Lower lobe of right lung (tissue), 2 donors: ENCODE results near the gene GLCCI1. TPM values are rescaled to one million over a fixed set of nuclear protein-coding genes. Genes with fewer than 3 reads are reported as not detected.
"Not testable (repeated sequence)": the region's sequence is repeated elsewhere in the genome, so short reads cannot be mapped to it uniquely, and the experiment has no call there.

Experiments used
- ATAC-seq, 2 donors: fragments of 200-7000 bp; cut with Tn5 transposase; one replicate each; pipeline ENCODE4 v1.9.1; 2020 to 2022; ENCODE audit warnings: mild to moderate bottlenecking in 2 of 2, moderate library complexity in 2 of 2
- DNase-seq: peaks from one replicate; pipeline ENCODE4 v3.0.0-alpha.2; 2020
- H3K27ac ChIP-seq: fragments of 200-600 bp; one replicate; pipeline ENCODE4 v1.8.0; 2022
- H3K27me3 ChIP-seq: fragments of 200-600 bp; one replicate; pipeline ENCODE4 v1.8.0; 2022; ENCODE audit warnings: low read depth
- H3K36me3 ChIP-seq: fragments of 200-600 bp; one replicate; pipeline ENCODE4 v1.8.0; 2022; ENCODE audit warnings: mild to moderate bottlenecking
- H3K4me1 ChIP-seq: fragments of 200-600 bp; one replicate; pipeline ENCODE4 v1.8.0; 2022
- H3K4me3 ChIP-seq: fragments of 200-600 bp; one replicate; pipeline ENCODE4 v1.8.0; 2022; ENCODE audit warnings: mild to moderate bottlenecking
- H3K9me3 ChIP-seq: fragments of 200-600 bp; one replicate; pipeline ENCODE4 v1.8.0; 2022
- intact Hi-C: fragments of 100-400 bp; cut with DNase I; formaldehyde crosslinking; loops from one replicate; pipeline ENCODE4 v1.11.0; 2022
- total RNA-seq: library from RNA; stranded (reverse); fragmentation: NEBNext Ultra II Directional; extraction: Animal tissue kit (Norgen Biotek cat#: 25700); gene quantifications from one replicate; pipeline ENCODE4 v1.2.1, GENCODE V29; 2021
- TF ChIP-seq, protein P1 (sequence below): fragments of 200-600 bp; IDR thresholded peaks from one replicate; pipeline ENCODE4 v1.8.0; 2022; ENCODE audit warnings: antibody characterized with exemption, mild to moderate bottlenecking
- donor health status: DM: no; HTN: yes; CAD: no; lungs with severe emphysema.

Gene GLCCI1
- total RNA-seq, 1 donor from 2014 or later = 63.9 TPM

DNA sequence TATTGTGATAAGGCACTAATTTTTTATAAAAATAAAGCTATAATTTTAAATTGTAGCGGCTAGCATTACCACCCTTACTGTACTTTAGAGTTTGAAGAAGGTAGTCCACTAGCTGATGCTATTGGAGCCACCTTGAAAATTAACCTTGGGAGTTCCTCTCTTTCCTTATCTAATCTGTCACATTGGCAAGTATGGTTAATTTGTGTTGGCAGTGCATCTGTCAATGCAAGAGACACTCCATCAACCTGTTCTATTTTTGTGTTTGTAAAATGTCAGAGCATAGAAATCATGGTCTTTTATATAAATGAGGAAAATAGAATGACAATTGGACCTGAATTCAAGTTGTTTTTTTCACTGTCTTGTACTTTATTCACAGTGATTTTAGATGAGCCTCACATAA, 20.5 kb downstream of the GLCCI1 start:
- Histone ChIP-seq H3K4me1 (peaks cover 8% of the 10 kb centered on the region), H3K27me3 (no peaks in the 10 kb centered on the region), H3K4me3 (no peak overlapping the region), H3K9me3 (peaks cover 16% of the 10 kb centered on the region), H3K27ac (no peak overlapping the region), H3K36me3 (no peaks in the 10 kb centered on the region)
- ATAC-seq (no peak), DNase-seq (no peak)
- intact Hi-C loops = no loop called here
- TF ChIP-seq, protein P1, sequence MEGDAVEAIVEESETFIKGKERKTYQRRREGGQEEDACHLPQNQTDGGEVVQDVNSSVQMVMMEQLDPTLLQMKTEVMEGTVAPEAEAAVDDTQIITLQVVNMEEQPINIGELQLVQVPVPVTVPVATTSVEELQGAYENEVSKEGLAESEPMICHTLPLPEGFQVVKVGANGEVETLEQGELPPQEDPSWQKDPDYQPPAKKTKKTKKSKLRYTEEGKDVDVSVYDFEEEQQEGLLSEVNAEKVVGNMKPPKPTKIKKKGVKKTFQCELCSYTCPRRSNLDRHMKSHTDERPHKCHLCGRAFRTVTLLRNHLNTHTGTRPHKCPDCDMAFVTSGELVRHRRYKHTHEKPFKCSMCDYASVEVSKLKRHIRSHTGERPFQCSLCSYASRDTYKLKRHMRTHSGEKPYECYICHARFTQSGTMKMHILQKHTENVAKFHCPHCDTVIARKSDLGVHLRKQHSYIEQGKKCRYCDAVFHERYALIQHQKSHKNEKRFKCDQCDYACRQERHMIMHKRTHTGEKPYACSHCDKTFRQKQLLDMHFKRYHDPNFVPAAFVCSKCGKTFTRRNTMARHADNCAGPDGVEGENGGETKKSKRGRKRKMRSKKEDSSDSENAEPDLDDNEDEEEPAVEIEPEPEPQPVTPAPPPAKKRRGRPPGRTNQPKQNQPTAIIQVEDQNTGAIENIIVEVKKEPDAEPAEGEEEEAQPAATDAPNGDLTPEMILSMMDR = no peak

DNA sequence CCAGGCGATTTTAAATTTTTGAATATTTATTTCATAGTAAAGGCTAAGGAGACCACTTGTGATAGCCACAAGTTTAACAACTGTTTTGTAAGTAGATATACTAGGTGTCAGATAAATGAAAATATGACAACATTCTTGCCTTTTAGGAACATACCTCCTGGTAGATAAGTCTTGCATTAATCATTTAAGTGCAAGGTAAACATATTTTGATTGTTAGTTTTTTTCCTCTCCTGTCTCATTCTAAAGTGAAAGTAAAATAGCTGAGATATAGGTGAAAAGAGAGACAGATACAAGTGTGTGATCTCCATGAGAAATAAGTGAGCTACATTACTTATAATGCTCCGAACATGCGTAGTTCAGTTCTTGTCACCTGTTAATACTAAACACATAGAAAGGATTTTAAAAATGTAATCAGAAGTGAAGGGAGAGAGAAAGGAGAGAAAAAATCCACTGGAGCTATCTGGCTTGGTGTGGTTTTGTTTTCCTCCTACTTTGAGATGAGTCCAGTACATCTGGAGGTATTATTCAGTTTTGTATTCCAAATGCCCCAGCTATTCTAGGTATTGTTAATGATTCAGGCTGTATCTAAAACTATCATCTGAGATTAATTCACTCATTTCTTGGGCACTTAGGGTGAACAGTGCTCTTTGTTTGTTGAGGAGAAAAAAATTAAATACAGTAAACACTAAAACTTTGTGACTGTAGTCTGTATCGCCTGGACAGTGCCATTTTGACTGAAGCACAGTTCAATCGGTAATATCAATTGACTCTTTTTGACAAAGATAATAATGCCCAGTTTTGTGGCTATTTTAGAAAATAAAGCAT, 21.2 kb downstream of the GLCCI1 start:
- Histone ChIP-seq H3K27ac (no peak overlapping the region), H3K9me3 (peaks cover 16% of the 10 kb centered on the region), H3K4me1 (peaks cover 8% of the 10 kb centered on the region), H3K4me3 (peak overlapping the region; percentile 1), H3K27me3 (no peaks in the 10 kb centered on the region), H3K36me3 (no peaks in the 10 kb centered on the region)
- ATAC-seq (peak in 1 of 2 donors; percentile 50), DNase-seq (no peak)
- intact Hi-C loops = no loop called here
- TF ChIP-seq, protein P1 = no peak

DNA sequence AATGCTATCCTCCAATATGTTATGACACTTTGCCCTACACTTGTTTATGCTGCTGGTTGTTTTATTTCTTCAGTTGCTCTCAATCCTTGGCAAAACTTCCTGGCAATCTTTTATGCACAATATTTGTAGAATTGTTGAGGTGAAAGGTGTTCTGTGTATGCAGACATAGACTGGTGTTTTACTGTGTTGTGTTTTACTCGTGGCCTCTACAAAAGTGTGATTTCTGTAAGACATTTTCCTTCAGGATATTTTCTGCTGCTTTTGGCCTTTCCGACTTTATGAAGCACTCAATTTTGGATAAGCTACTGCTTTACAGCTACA, 21.8 kb downstream of the GLCCI1 start:
- H3K27ac ChIP-seq = no peak overlapping the region
- intact Hi-C loops = no loop called here
- no peak for DNase-seq
- H3K27me3 ChIP-seq = no peaks in the 10 kb centered on the region
- peaks cover 8% of the 10 kb centered on the region for H3K4me1 ChIP-seq
- TF ChIP-seq, protein P1 = no peak
- no peak overlapping the region for H3K4me3 ChIP-seq
- no peaks in the 10 kb centered on the region for H3K36me3 ChIP-seq
- H3K9me3 ChIP-seq = peaks cover 16% of the 10 kb centered on the region
- ATAC-seq = no peak

DNA sequence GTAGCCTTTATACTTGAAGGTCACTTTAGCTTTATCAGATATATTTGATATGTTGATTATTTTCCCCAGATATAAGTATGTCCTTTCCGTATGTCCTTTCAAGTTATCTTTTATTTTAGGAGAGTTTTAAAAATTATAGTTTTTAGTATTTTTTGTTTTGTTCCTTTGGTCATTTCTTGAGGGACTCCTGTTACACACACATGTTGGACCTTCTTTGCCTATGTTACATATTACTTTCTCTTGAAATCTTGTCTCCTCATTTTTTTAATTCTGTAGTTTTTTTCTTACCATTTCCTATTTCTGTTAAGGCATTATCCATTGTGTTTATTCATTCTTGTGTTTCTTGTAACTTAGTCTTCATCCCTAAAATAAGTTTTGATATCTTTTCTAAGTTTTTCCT, 23.9 kb downstream of the GLCCI1 start:
- TF ChIP-seq, protein P1 = no peak
- Histone ChIP-seq H3K4me1 (peaks cover 8% of the 10 kb centered on the region), H3K4me3 (no peak overlapping the region), H3K36me3 (no peaks in the 10 kb centered on the region), H3K27me3 (no peaks in the 10 kb centered on the region), H3K27ac (no peak overlapping the region), H3K9me3 (peaks cover 16% of the 10 kb centered on the region)
- no peak for DNase-seq
- no peak for ATAC-seq
- intact Hi-C loops = no loop called here

DNA sequence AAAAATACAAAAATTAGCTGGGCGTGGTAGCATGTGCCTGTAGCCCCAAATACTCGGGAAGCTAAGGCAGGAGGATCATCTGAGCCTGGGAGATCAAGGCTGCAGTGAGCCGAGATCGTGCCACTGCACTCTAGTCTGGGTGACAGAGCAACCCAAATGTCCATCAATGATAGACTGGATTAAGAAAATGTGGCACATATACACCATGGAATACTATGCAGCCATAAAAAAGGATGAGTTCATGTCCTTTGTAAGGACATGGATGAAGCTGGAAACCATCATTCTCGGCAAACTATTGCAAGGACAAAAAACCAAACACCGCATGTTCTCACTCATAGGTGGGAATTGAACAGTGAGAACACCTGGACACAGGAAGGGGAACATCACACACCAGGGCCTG, 26.8 kb downstream of the GLCCI1 start:
- H3K4me1 ChIP-seq, ATAC-seq, H3K36me3 ChIP-seq, H3K27ac ChIP-seq, DNase-seq, intact Hi-C loops, H3K4me3 ChIP-seq, H3K27me3 ChIP-seq: not testable (repeated sequence)
- H3K9me3 ChIP-seq = peaks cover 19% of the 10 kb centered on the region

DNA sequence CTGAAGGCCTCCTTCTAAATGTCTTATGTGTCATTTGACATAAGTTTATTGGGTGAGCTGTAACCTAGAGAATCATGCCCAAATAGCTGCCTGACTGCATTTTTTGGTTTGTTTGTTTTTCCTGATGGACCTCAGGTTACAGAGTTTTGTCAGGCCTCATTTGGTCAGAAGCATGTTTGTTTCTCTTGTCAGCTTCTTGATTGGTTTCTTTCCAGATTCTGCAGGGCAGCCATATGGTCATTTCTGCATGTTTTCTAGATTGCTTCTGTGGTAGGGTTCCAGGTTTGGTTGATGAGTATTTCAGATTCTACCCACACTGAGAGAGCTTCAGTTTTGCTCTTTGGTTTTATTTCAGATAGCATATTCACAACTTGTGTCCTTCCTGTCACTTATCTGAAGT, 28.0 kb downstream of the GLCCI1 start:
- peak in 1 of 2 donors; percentile 41 for ATAC-seq
- H3K36me3 ChIP-seq = no peaks in the 10 kb centered on the region
- DNase-seq = no peak

More for the DNA sequence above, 28.0 kb downstream of the GLCCI1 start:
- H3K4me1 ChIP-seq = no peaks in the 10 kb centered on the region
- peaks cover 26% of the 10 kb centered on the region for H3K9me3 ChIP-seq
- intact Hi-C loops = no loop called here
- TF ChIP-seq, protein P1 = no peak
- no peak overlapping the region for H3K4me3 ChIP-seq
- no peak overlapping the region for H3K27ac ChIP-seq
- H3K27me3 ChIP-seq = no peaks in the 10 kb centered on the region
